HG02642 (cell line): ENCODE measurements around the gene PRDM15.
A peak's percentile ranks its signal among the peaks of the same experiment; 100 is the strongest.

Experiments used
- ATAC-seq: cut with Tn5 transposase; IDR thresholded peaks from one replicate; pipeline ENCODE4 v1.9.1; 2021; ENCODE audit warnings: mild to moderate bottlenecking; ENCODE audit not compliant: unreplicated experiment, poor library complexity

Gene PRDM15

DNA sequence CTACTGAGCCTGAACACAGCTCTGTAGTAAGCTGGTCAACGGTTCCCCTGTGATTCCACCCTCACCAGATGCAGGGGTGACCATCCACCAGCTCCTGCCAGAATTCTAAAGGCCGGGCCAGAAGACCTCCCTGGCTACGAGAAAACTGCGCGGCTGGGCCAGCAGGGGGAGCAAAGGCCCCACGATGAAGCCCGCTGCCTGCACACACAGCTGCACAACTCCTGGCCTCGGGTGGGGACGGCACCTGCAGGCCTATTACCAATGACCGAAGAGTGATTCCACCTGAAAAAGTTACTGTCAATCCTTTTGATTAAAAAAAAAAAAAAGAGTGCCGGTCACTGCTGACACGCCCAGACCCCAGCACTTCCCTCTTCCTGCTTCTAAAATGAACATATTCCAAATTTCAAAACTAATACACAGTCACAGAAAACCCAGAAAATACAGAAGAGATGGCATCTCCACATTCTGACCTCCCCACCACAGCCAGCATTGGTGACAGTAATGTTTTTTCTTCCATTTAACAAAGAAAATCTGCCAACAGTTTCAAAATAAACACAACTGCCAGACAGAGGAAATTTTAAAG lies 62.5 kb downstream of the PRDM15 start:
- peak; percentile 57 for ATAC-seq

- no peak for ATAC-seq
Measured at GRCh38 chr21:41815652-41816582, 63.2 kb downstream of the PRDM15 start.

DNA sequence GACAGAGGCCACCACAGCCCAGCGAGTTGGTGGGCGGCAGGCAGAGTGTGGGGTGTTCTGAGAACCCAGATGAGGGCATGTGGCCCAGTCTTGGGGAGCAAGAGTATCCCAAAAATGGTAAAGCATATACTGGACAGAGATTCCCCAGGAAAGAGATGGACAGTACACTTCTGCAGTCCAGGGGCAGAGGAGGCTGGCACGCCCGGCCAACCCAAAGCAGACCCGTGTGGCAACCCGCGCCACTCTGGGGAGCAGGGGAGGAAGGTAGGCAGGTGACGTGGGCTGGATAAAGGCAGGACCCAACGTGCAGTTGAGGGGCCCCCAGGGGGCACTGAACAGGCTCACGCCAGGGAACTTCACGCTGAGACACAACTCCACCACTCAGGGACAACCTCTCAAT lies 65.9 kb downstream of the PRDM15 start:
- no peak for ATAC-seq

GRCh38 chr21:41812679-41813078 lies 66.5 kb downstream of the PRDM15 start:
- no peak for ATAC-seq

GRCh38 chr21:41810597-41810932 lies 68.6 kb downstream of the PRDM15 start:
- ATAC-seq: no peak

DNA sequence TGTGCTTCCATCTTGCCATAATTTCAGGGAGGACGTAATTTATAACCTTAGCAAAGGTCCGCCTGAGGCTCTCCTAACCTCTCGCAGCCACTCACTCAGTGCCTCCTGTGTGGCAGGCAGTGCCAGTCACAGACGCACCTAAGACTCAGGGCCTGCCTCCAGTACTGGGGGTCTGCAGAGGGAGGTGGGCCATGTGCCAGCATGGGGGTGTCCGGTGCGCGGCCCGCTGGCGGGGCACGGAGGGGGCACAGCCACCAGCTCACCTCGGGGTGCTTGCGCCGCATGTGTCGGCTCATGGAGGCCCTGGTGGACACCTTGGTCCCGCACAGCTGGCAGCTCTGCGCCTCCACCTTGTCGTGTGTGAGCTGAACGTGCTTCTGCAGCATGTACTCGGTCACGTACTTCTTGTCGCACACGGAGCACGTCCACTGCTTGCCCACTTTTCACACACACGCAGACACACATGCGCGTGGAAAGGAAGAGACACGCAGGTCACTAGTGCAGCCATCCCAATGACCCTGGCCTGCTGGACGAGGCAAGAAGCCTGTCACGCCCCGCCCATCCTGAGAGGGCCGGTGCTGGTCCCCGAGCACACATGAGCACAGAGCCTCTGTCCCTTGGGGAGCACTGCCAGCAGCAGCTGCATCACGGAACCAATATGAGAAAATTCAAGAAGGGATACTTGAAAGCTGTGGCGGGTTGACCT lies 69.1 kb downstream of the PRDM15 start:
- no peak for ATAC-seq

DNA sequence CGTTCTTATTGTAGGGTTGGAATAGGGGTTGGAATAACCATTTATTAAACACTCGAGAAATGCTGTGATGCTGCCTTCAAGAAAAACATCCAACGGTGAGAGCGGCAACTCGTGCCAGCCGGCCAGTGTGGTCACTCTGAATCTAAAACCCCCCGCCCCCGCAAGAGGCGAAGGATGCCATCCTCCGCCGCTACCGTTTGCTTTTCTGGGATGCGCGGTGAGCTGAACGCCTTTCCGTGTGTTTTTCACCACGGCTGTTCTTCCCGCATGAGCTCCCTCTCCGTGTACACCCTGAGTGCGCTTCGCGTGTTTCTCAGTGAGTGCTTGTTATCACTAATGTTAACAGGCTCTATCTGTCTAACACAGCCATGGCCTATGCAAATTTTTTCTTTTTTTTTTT lies 70.3 kb downstream of the PRDM15 start:
- no peak for ATAC-seq

- no peak for ATAC-seq
Measured at GRCh38 chr21:41808094-41808493, 71.0 kb downstream of the PRDM15 start.

DNA sequence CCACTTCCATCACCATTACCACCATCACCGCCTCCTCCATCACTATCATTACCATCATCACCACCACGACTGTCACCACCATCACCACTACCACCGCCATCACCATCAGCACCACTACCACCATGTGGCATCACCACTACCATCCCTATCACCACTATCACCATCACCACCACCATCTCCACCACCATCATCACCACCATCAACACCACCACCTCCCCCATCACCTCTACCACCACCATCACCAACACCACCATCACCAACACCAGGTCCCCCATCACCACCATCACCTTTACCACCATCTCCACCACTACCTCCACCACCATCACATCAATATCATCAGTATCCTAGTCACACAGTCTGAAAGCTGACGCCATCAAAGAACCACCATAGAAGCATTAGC lies 72.4 kb downstream of the PRDM15 start:
- no peak for ATAC-seq

- ATAC-seq: no peak
Measured at GRCh38 chr21:41805643-41806042, 73.5 kb downstream of the PRDM15 start.

DNA sequence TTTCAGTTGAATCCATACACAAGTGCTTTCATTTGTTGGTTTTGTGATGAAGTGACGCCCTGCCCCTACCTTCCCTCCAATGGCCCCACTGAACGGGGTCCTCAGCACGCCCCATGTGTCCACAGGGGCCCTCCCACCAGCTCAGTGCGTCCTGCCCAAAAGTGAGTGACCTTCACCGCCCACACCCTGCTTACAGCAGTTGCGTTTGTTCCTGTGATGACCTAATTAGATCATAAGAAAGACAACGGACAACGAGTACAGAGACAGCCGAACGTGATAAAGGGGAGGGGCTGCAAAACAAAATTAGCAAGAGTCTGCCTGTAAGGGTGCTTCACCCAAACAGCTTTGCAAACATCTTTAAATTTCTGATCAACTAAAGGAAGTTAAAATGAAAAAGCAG lies 74.1 kb downstream of the PRDM15 start:
- no peak for ATAC-seq

GRCh38 chr21:41804381-41804780 lies 74.8 kb downstream of the PRDM15 start:
- no peak for ATAC-seq

DNA sequence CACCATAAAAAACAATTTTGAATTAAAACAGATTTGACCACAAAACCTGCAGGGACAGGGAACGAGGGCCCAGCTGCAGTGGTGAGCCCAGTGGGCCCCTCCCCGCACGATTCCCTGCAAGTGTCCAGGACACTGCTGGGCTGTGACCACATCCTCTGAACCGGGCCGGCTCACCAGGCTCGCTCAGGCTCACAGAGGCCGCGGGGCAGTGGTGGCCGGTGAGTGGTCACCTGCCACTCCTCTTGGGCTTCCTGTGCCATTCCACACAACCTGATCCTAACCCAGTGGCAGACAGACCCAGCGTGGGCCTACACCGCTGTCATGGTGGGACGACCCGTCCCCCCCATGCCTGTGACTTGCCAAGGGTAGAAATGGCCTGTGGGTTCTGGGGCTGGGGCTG lies 75.8 kb downstream of the PRDM15 start:
- ATAC-seq: no peak

GRCh38 chr21:41802684-41803083 lies 76.5 kb downstream of the PRDM15 start:
- ATAC-seq: no peak

GRCh38 chr21:41802198-41802584 lies 77.0 kb downstream of the PRDM15 start:
- ATAC-seq: no peak

GRCh38 chr21:41801321-41802197 lies 77.6 kb downstream of the PRDM15 start:
- no peak for ATAC-seq

GRCh38 chr21:41800425-41801320 lies 78.5 kb downstream of the PRDM15 start:
- ATAC-seq: no peak

DNA sequence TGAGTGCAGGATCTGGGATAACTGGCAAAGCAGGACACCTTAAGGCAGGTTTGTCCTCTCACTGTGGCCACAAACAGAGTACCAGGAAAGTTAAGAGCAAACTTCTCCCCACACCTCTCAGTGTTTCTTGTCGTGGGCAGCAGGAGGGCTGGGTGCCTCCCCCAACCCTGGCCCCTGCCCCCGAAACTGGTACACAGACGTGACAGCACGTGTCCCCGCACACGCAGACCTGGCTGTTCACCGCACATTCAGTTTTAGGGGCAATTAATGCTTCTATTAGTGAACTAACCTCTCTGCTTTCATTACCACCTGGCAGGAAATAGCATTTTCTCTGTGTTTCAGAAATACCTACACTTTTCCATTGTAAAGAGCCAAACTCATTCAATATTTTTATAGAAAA lies 79.4 kb downstream of the PRDM15 start:
- ATAC-seq: no peak

- no peak for ATAC-seq
Measured at GRCh38 chr21:41798326-41798725, 80.8 kb downstream of the PRDM15 start.
